Thymus (tissue), 11 donors: ENCODE results near the gene ZNF512B. TPM values are rescaled to one million over a fixed set of nuclear protein-coding genes. Genes with fewer than 3 reads are reported as not detected.
"Not testable (repeated sequence)": the region's sequence is repeated elsewhere in the genome, so short reads cannot be mapped to it uniquely, and the experiment has no call there.

Experiments used
- DNase-seq, 9 donors: peaks; one replicate each; pipeline ENCODE4 v3.0.0-alpha.2; 2013; ENCODE audit warnings: low spot score in 9 of 9, low read depth in 6 of 9, missing footprints in 1 of 9
- H3K27ac ChIP-seq, 2 donors: one replicate each; pipeline ENCODE4 v1.5.1; 2013; ENCODE audit warnings: control low read depth in 1 of 2, low read depth in 1 of 2, low read length in 1 of 2, mild to moderate bottlenecking in 1 of 2, moderate library complexity in 1 of 2
- H3K27me3 ChIP-seq, 2 donors: one replicate each; pipeline ENCODE4 v1.5.1; 2013; ENCODE audit warnings: low read length in 1 of 2; ENCODE audit not compliant: control insufficient read depth in 2 of 2, insufficient read depth in 1 of 2
- H3K36me3 ChIP-seq, 2 donors: one replicate each; pipeline ENCODE4 v1.5.1; 2013; ENCODE audit warnings: low read length in 1 of 2, mild to moderate bottlenecking in 1 of 2, moderate library complexity in 1 of 2; ENCODE audit not compliant: control insufficient read depth in 2 of 2, insufficient read depth in 2 of 2
- H3K4me1 ChIP-seq, 2 donors: one replicate each; pipeline ENCODE4 v1.5.1; 2013; ENCODE audit warnings: low read length in 2 of 2; ENCODE audit not compliant: control insufficient read depth in 2 of 2, insufficient read depth in 2 of 2
- H3K4me3 ChIP-seq, 2 donors: one replicate each; pipeline ENCODE4 v1.5.1; 2013; ENCODE audit warnings: low read length in 2 of 2, control low read depth in 1 of 2, mild to moderate bottlenecking in 1 of 2
- H3K9me3 ChIP-seq, 2 donors: one replicate each; pipeline ENCODE4 v1.5.1; 2013; ENCODE audit warnings: low read length in 1 of 2, mild to moderate bottlenecking in 1 of 2; ENCODE audit not compliant: control insufficient read depth in 2 of 2, insufficient read depth in 1 of 2
- WGBS: extraction: QIAGEN DNeasy Blood & Tissue Kit; methylation state at CpG from one replicate; pipeline ENCODE4 v1.1.7; 2013; 5-methylcytosine and 5-hydroxymethylcytosine counted together
- polyA plus RNA-seq: library from polyadenylated mRNA; stranded (reverse); fragments of 200-250 nt; gene quantifications from one replicate; pipeline ENCODE4 v1.2.3, GENCODE V29; 2013
- total RNA-seq: library from RNA; stranded (reverse); fragments of 120-200 nt; gene quantifications from one replicate; pipeline ENCODE4 v1.2.4, GENCODE V29; 2013
- donor health status: healthy.

Gene ZNF512B
- total and polyA plus RNA-seq, 2 donors: 10.0 to 13.4 TPM

DNA sequence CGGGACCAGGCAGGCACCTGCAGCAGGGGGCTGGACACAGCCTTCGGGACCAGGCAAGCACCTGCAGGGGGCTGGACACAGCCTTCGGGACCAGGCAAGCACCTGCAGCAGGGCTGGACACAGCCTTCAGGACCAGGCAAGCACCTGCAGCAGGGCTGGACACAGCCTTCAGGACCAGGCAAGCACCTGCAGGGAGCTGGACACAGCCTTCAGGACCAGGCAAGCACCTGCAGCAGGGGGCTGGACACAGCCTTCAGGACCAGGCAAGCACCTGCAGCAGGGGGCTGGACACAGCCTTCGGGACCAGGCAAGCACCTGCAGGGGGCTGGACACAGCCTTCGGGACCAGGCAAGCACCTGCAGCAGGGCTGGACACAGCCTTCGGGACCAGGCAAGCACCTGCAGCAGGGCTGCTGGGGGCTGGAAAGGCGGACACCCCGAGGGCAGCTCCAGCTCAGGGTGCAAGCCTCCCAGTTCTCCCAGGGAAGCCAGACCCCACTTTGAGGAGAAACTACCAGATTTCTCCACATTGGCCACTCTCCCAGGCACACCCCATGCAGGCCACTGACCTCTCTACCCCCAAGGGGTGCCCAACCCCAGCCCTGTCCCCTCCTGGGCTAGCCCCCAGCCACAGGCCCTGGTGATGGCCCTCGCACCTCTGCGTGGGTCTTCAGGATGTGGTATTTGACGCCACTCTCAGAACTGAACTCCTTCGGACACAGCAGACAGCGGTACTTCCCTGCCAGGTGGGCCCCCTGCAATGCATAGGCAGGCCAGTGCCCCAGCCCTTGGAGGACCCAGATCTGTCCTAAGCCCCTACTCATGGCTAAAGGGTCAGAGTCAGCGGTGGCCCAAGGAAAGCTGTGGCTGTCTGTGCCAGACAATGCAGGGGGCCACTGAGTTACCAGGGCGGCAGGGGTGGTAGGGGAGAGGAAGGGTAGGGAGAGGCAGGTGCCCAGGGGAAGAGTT is 8.8 kb downstream of the ZNF512B start:
- H3K27ac ChIP-seq, H3K4me3 ChIP-seq, H3K9me3 ChIP-seq, DNase-seq, H3K27me3 ChIP-seq: not testable (repeated sequence)
- H3K36me3 ChIP-seq: peaks cover 44 to 53% of the 10 kb centered on the region in 2 donors
- 97% methylated on average over 15 of the region's 15 CpGs for WGBS
- H3K4me1 ChIP-seq: peaks cover 7 to 11% of the 10 kb centered on the region in 2 donors

DNA sequence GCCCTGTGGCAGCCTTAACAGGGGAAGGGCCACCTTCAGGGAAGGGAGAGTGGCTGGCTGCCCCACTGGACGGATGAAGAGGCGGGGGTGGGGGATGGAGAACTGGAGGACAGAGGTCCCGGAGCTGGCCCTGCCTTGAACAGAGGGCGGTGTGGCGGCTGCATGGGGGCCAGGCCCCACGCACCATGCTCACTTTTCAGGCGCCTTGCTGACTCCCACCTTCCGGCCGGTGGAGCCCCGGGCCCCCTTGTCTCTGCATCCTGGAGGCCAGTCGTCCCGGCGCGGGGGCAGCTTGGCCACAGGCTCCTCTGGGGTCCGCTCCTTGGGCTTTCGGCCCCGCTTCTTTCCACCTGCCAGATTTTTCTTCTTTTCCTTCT is 10.0 kb downstream of the ZNF512B start:
- H3K4me3 ChIP-seq: no peak overlapping the region
- peaks cover 16 to 18% of the 10 kb centered on the region in 2 donors for H3K4me1 ChIP-seq
- H3K27me3 ChIP-seq: no peaks in the 10 kb centered on the region
- WGBS: 99% methylated on average over 17 of the region's 17 CpGs
- no peaks in the 10 kb centered on the region for H3K9me3 ChIP-seq
- H3K36me3 ChIP-seq: peaks cover 44 to 52% of the 10 kb centered on the region in 2 donors
- DNase-seq: no peak
- H3K27ac ChIP-seq: no peak overlapping the region

DNA sequence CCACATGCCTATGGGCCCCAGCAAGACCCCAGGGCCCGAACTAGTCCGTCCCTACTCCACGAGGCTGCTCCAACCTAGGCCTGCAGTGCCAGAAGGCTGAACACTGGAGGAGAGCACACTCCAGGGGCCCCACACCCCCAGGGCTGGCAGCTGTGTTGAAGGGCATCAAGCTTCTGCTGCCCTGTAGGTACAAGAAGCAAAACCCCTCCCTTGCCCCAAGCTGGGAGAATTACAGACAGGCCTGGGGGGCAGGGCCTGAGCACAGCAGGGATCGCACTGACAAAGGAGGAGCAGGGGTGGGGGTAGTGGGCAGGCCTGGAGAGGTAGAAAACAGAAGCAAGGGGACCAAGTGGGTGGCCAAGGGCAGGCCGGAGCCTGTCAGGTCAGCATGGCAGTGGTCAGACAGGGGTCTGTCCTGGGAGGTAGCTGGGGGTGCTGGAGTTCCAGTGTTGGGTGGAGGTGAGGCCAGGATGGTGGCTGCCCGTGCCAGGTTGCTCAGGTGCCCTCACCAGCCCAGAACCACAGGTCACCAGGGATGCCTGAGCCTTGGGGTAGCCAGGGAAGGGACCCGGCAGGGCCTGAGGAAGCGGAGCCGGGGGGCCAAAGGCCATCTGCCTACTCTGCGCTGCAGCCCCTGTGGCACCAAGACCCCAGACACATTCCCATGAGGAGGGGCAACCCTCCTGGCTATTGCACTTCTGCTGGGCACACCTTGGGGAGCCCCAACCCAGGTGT is 10.6 kb downstream of the ZNF512B start:
- H3K36me3 ChIP-seq: peaks cover 40 to 47% of the 10 kb centered on the region in 2 donors
- WGBS: 97% methylated on average over 10 of the region's 10 CpGs
- no peaks in the 10 kb centered on the region for H3K9me3 ChIP-seq
- H3K27ac ChIP-seq: no peak overlapping the region
- DNase-seq: no peak
- H3K27me3 ChIP-seq: no peaks in the 10 kb centered on the region
- no peak overlapping the region for H3K4me3 ChIP-seq
- H3K4me1 ChIP-seq: peaks cover 18 to 24% of the 10 kb centered on the region in 2 donors

DNA sequence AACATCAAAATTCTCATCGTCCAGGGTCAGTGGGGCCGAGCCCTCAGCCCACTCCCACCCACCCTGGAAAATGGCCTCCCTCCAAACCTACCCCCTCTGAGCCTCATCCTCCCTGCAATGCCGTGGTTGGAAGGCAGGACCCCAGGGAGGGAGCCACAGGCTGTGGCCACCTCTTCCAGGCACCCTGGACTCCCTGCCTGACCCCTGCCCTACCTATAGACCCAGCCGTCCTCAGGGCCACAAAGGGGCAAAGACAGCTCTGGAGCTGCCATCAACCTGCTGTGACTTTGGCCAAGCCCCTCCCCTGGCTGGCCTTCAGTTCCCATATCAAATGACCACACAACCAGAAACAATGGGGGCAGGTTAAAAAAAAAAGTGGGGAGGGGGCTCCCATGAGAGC is 11.3 kb downstream of the ZNF512B start:
- Histone ChIP-seq H3K36me3 (peaks cover 38 to 40% of the 10 kb centered on the region in 2 donors), H3K9me3 (no peaks in the 10 kb centered on the region), H3K4me3 (no peak overlapping the region), H3K27me3 (no peaks in the 10 kb centered on the region), H3K4me1 (peaks cover 18 to 29% of the 10 kb centered on the region in 2 donors), H3K27ac (no peak overlapping the region)
- DNase-seq: no peak
- 97% methylated on average over 4 of the region's 4 CpGs for WGBS

DNA sequence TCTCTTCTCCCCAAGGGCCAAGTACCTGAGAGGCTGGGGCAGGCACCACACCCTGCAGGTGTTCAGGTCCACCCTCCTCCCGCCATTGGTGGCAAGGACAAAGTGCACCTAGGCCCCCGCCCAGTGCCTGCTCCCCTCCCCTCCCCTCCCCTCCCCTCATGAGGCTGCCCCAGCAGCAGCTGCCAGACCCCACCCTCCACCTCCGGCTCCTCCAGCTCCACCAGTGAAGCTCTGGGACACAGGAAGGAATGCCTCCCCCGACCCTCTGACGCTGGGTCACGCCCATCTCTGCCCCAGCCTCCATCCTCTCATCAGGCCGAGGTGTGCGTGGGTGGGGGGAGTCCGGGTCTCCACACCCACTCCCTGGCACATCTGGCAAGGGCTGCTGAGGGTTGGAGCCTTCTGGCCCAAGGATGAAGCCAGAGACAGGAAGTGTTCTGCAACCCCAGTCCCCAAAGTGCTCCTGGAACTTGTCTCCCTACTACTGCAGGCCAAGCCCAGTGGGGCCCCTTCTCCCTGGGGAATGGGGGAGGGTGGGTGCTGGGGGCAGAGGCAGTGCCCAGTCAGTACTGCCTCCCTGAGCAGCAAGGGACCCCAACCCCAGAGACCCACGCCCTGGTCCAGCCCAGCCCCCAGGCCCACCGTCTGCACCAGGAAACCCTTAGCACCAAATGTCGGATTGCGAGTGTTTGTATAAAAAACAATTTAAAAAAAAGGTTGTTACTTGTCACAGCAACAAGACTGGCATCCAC is 11.9 kb downstream of the ZNF512B start:
- DNase-seq: no peak
- H3K36me3 ChIP-seq: peaks cover 33 to 34% of the 10 kb centered on the region in 2 donors
- no peaks in the 10 kb centered on the region for H3K27me3 ChIP-seq
- no peak overlapping the region for H3K27ac ChIP-seq
- no peak overlapping the region for H3K4me3 ChIP-seq
- H3K9me3 ChIP-seq: no peaks in the 10 kb centered on the region
- H3K4me1 ChIP-seq: peaks cover 18 to 29% of the 10 kb centered on the region in 2 donors
- WGBS: 87% methylated on average over 13 of the region's 13 CpGs

DNA sequence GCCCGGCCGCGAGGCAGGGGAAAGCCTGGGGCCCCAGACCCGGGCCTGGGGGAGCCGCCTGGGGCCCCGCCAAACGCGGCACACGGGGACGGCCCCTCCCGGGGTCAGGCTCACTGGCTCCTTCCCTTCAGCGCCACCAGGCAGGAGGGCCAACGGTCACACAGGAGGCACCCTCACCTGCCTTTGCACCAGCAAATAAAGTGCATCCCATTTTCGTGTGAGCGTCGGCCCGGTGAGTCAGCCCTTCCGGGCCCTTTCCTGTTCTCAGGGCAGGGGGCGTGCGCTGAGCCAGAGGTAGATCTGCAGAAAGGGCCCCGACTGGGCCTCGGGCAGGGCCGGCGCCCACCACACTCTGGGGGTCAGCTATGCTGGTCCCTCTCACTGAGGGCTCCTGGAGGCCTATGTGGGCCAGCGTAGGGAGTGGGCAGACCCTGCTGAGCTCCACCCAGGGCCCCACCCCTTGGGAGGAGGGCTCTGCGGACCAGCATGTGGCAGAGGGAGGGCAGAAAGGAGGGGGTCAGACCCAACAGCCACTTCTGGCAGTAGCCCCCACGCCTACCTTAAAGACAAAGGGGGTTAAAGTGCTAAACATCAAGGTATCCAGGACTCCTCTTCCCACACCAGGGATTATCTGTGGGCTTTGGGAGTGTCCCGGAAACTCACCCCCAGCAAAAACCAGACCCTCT is 12.6 kb downstream of the ZNF512B start:
- Histone ChIP-seq H3K27ac (peak overlapping the region; percentile 37 to 52), H3K4me3 (peak overlapping the region in 1 of 2 donors; percentile 53), H3K27me3 (no peaks in the 10 kb centered on the region), H3K9me3 (no peaks in the 10 kb centered on the region), H3K4me1 (peaks cover 18 to 29% of the 10 kb centered on the region in 2 donors), H3K36me3 (peaks cover 30 to 33% of the 10 kb centered on the region in 2 donors)
- no peak for DNase-seq
- 5% methylated on average over 28 of the region's 28 CpGs for WGBS

DNA sequence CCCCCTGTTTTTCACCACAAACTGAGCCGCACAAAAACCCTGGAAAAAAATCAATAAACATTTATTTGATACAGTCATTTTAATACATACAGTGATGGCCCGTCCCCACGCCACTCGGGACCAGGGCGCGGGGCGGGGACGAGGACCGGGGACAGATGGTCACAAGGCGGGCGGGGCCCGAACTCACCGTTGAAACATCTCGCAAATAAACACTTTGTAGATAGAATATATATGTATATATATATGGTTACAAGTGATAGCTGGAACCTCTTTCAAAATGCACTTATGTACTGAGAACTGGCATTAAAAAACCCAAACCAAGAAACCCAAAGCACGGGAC is 13.1 kb downstream of the ZNF512B start:
- no peaks in the 10 kb centered on the region for H3K27me3 ChIP-seq
- under 1% methylated on average over 15 of the region's 15 CpGs for WGBS
- H3K27ac ChIP-seq: peak overlapping the region; percentile 36 to 42
- peaks cover 18 to 29% of the 10 kb centered on the region in 2 donors for H3K4me1 ChIP-seq
- peaks cover 26 to 33% of the 10 kb centered on the region in 2 donors for H3K36me3 ChIP-seq
- H3K4me3 ChIP-seq: peak overlapping the region; percentile 47 to 53
- no peak for DNase-seq
- no peaks in the 10 kb centered on the region for H3K9me3 ChIP-seq

DNA sequence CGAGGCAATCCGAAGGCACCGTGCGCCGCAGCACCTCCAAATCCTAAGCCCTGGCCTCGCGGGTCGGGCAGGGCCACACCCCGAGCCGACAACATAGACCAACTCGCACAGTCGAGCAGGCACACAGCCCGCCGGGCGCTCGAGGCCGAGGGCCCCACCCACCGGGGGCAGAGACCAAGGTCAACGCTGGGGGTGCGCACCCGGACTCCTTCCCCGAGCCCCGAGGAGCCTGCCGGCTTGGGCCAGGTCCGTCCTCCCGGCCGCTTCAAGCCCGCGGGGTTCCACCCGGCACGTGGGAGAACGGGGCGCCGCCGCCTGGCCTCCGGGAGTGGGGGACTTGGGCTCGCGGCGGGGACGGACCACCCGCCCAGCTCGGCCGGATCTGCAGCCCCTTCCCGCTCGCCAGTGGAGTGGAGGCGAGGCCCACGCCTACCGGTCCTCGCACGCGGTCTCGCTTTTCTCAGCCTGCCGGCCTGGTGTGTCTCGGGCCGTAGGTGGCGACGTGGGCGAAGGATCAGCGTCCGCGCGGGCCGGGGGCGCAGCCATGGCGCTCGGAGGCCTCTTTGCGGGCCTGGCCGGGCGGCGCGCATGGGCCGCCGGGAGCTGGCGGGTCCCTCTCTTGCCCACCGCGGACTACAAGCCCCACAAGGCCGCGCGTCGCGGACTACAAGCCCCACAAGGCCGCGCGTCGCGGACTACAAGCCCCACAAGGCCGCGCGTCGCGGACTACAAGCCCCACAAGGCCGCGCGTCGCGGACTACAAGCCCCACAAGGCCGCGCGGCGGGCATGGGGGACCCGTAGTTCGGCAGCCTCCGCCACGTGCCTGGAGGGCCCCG is 13.7 kb downstream of the ZNF512B start, which contains the start of gene UCKL1:
Gene UCKL1, minus strand, starts transcription at position 590 of the 837 bp plus-strand sequence. Its CDS starts 44 bp downstream, at position 546.
- WGBS: under 1% methylated on average over 105 of the region's 105 CpGs
- Histone ChIP-seq H3K27ac (peak within 1 kb of the TSS; percentile 37 to 64), H3K4me3 (peak within 1 kb of the TSS; percentile 77 to 97), H3K36me3 (peaks cover 20 to 27% of the 10 kb centered on the region in 2 donors), H3K9me3 (no peaks in the 10 kb centered on the region), H3K27me3 (no peaks in the 10 kb centered on the region), H3K4me1 (peaks cover 18 to 29% of the 10 kb centered on the region in 2 donors)
- DNase-seq: peak in 8 of 9 donors; percentile 62 to 94 (median 82)
